Measurements from ENCODE around the gene AZU1.

GRCh38 chr19:850979-851335 lies 23.3 kb downstream of the AZU1 start:
- TF ChIP-seq EZH2 (IDR thresholded peaks at IDR 0.05; ENCODE audit: insufficient read depth, poor library complexity, severe bottlenecking) (no peak), EZH2phosphoT487 (IDR thresholded peaks at IDR 0.05; ENCODE audit: insufficient read depth, low read depth) (no peak)
